ENCODE data around the gene KLC1. TPM values are rescaled to one million over a fixed set of nuclear protein-coding genes. Genes with fewer than 3 reads are reported as not detected.

The KLC1 gene
- polyA plus RNA-seq, 2 of the 4 experiments (the other 2 are of a cell fraction), result 81.8 to 150 TPM

GRCh38 chr14:103713304-103714062 is 84.5 kb downstream of the KLC1 start:
- ChIA-PET CTCF (interaction anchor here (0.9 to 2.0 kb wide), 3 partner anchors 8 to 224 kb away, joined by 3 to 5 read pairs (median 3); no protein-coding TSS in a partner anchor), POLR2A (interaction anchor here (0.7 kb wide), 1 partner anchor 84 kb away, joined by 3 read pairs; the partner anchor contains the start of gene KLC1)
- H3K4me3 ChIP-seq, result no peak overlapping the region
- WGBS (ENCODE audit: missing lambda C conversion rate), result 91% methylated on average over 18 of the region's 18 CpGs
- no peak for ATAC-seq
- DNase-seq (ENCODE audit: low read depth in 1 of 2, low spot score in 1 of 2), result no peak
- H3K9me3 ChIP-seq, result no peaks in the 10 kb centered on the region
- peak overlapping the region in 1 of 2 experiments; percentile 93; a peak in 2 of 6 replicates for H3K27ac ChIP-seq
- H3K4me2 ChIP-seq, result peak overlapping the region; percentile 84
- H3K4me1 ChIP-seq, result peaks cover 19% of the 10 kb centered on the region; the same call in 2 of the 3 replicates
- FAIRE-seq, result no peak
- TF ChIP-seq GATA3 (IDR thresholded peaks at IDR 0.05; ENCODE audit: borderline replicate concordance) (no peak), POLR2AphosphoS2 (conservative IDR thresholded peaks at IDR 0.05; ENCODE audit: low read length) (0 out of 2 replicates have a peak, but pooled peaks have one; percentile 53)

GRCh38 chr14:103714063-103714724 is 85.2 kb downstream of the KLC1 start:
- ATAC-seq (no peak), DNase-seq (ENCODE audit: low read depth in 1 of 2, low spot score in 1 of 2) (no peak), FAIRE-seq (no peak)
- TF ChIP-seq NFE2L2 (conservative IDR thresholded peaks at IDR 0.05; ENCODE audit: low read length) (no peak), NR3C1 (IDR thresholded peaks at IDR 0.05) (no peak), JUN (IDR thresholded peaks at IDR 0.05) (no peak), TFCP2L1 (CRISPR knock-in tag; IDR thresholded peaks at IDR 0.05) (no peak), ESRRA (IDR thresholded peaks at IDR 0.05; ENCODE audit: borderline replicate concordance, low read length) (no peak), POLR2AphosphoS2 (conservative IDR thresholded peaks at IDR 0.05; ENCODE audit: low read length) (no peak), ZFP36 (IDR thresholded peaks at IDR 0.05; ENCODE audit: borderline replicate concordance, partially characterized antibody) (no peak), POLR2A (IDR thresholded peaks at IDR 0.05; ENCODE audit: low read length) (no peak), FOXS1 (CRISPR knock-in tag; IDR thresholded peaks at IDR 0.05) (no peak), MAX (IDR thresholded peaks at IDR 0.05) (no peak)
- no peaks in the 10 kb centered on the region for H3K9me3 ChIP-seq
- H3K27ac ChIP-seq, result peak overlapping the region; percentile 81 to 93
- ChIA-PET POLR2A (interaction anchor here (0.7 kb wide), 1 partner anchor 85 kb away, joined by 3 read pairs; the partner anchor contains the start of gene KLC1), CTCF (interaction anchor here (0.6 to 2.0 kb wide), 3 partner anchors 9 to 262 kb away, joined by 3 to 5 read pairs (median 4); no protein-coding TSS in a partner anchor)
- H3K4me1 ChIP-seq, result peaks cover 19% of the 10 kb centered on the region; the same call in 2 of the 3 replicates
- 77% methylated on average over 15 of the region's 16 CpGs for WGBS (ENCODE audit: missing lambda C conversion rate)
- H3K4me3 ChIP-seq, result peak overlapping the region; percentile 77
- H3K4me2 ChIP-seq, result peak overlapping the region; percentile 84

- Histone ChIP-seq H3K4me3 (peak within 1 kb of the TSS; percentile 80), H3K4me1 (peaks cover 19% of the 10 kb centered on the region; the same call in 2 of the 3 replicates), H3K27ac (peak within 1 kb of the TSS; percentile 81 to 95), H3K4me2 (peak within 1 kb of the TSS; percentile 84), H3K9me3 (no peaks in the 10 kb centered on the region)
- ATAC-seq (peak; percentile 89 to 97), FAIRE-seq (peak; percentile 92), DNase-seq (ENCODE audit: low read depth in 1 of 2, low spot score in 1 of 2) (peak; percentile 99 to 100)
- 3% methylated on average over 44 of the region's 121 CpGs for WGBS (ENCODE audit: missing lambda C conversion rate)
- POLR2A ChIA-PET, result interaction anchor here (1.2 to 1.5 kb wide), 3 partner anchors 9 to 15 kb away, joined by 3 to 7 read pairs (median 3); no protein-coding TSS in a partner anchor
- CTCF ChIA-PET, result no interaction called here
- peak in 1 of 2 experiments; percentile 66; a peak in 3 of 5 replicates for TF ChIP-seq JUN (IDR thresholded peaks at IDR 0.05)
- no peak for TF ChIP-seq FOXS1 (CRISPR knock-in tag; IDR thresholded peaks at IDR 0.05)
- TF ChIP-seq PBX3 (IDR thresholded peaks at IDR 0.05), result peak; percentile 92
- TF ChIP-seq CBX8 (IDR thresholded peaks at IDR 0.05), result no peak
- no peak for TF ChIP-seq FOSB (CRISPR knock-in tag; IDR thresholded peaks at IDR 0.05)
- peak; percentile 57 for TF ChIP-seq MAX (IDR thresholded peaks at IDR 0.05)
- peak; percentile 65 for TF ChIP-seq PHF8 (IDR thresholded peaks at IDR 0.05; ENCODE audit: borderline replicate concordance, low read depth)
- no peak for TF ChIP-seq BHLHE40 (IDR thresholded peaks at IDR 0.05; ENCODE audit: low read depth, low read length)
- TF ChIP-seq E2F6 (IDR thresholded peaks at IDR 0.05; ENCODE audit: borderline replicate concordance, low read depth), result peak; percentile 97
- TF ChIP-seq MAFK (IDR thresholded peaks at IDR 0.05; ENCODE audit: partially characterized antibody), result no peak
- TF ChIP-seq RAD21 (conservative IDR thresholded peaks at IDR 0.05 in 1 of 2, IDR thresholded peaks at IDR 0.05 in 1 of 2), result no peak
- no peak for TF ChIP-seq CHD4 (IDR thresholded peaks at IDR 0.05; ENCODE audit: borderline replicate concordance)
- no peak for TF ChIP-seq ELK1 (IDR thresholded peaks at IDR 0.05; ENCODE audit: low read depth, low read length)
- peak; percentile 94 for TF ChIP-seq POLR2A (IDR thresholded peaks at IDR 0.05; ENCODE audit: low read length)
- TF ChIP-seq EHMT2 (IDR thresholded peaks at IDR 0.05; ENCODE audit: low read depth), result no peak
- TF ChIP-seq KDM5A (IDR thresholded peaks at IDR 0.05), result peak; percentile 50; the same call in 1 of the 2 replicates
- TF ChIP-seq HOXB5 (CRISPR knock-in tag; IDR thresholded peaks at IDR 0.05), result peak; percentile 59; the same call in 1 of the 2 replicates
- no peak for TF ChIP-seq CHD2 (IDR thresholded peaks at IDR 0.05; ENCODE audit: low read length, partially characterized antibody)
- no peak for TF ChIP-seq TP53 (CRISPR knock-in tag; IDR thresholded peaks at IDR 0.05)
Observed at GRCh38 chr14:103715052-103716000, 86.3 kb downstream of the KLC1 start, which contains the start of the genes XRCC3 and ZFYVE21. XRCC3 (minus strand) TSS chr14:103715451; CDS start chr14:103711087, 4,364 bp downstream. ZFYVE21 (plus strand) TSS chr14:103715810; CDS start chr14:103715842, 32 bp downstream.

All from A549 (cell line).